Activated CD8-positive, alpha-beta T cell treated with anti-CD3 and anti-CD28 coated beads, Interleukin-2, amount 10 ng/mL, durations not matched to agents 7 days and 5 days (primary cell): Measurements from ENCODE around the gene VEGFD. TPM values are rescaled to one million over a fixed set of nuclear protein-coding genes. Genes with fewer than 3 reads are reported as not detected.

ENCODE experiments used
- ATAC-seq: fragments of 150-1000 bp; cut with Tn5 transposase; one replicate; pipeline ENCODE4 v1.10.0; 2021; ENCODE audit warnings: moderate library complexity
- CTCF ChIA-PET: fragments of 350-600 bp; sonication (Branson Sonifier 250); formaldehyde crosslinking; loops from one replicate; lab custom pipeline; 2021; ENCODE audit warnings: antibody characterized with exemption; lab: Charles Lee
- POLR2A ChIA-PET: fragments of 350-600 bp; sonication (Branson Sonifier 250); formaldehyde crosslinking; loops from one replicate; lab custom pipeline; 2021; ENCODE audit warnings: antibody characterized with exemption; lab: Charles Lee
- DNase-seq: peaks from one replicate; pipeline ENCODE4 v3.0.0-alpha.2; 2020
- H3K27ac Mint-ChIP-seq: one replicate; pipeline ENCODE4 v1.8.0; 2021; ENCODE audit warnings: mild to moderate bottlenecking, mixed read lengths
- H3K27me3 Mint-ChIP-seq: one replicate; pipeline ENCODE4 v1.8.0; 2021; ENCODE audit warnings: low read depth, mixed read lengths
- H3K36me3 Mint-ChIP-seq: one replicate; pipeline ENCODE4 v1.8.0; 2021; ENCODE audit warnings: low read depth, mixed read lengths
- H3K4me1 Mint-ChIP-seq: one replicate; pipeline ENCODE4 v1.8.0; 2021; ENCODE audit warnings: low read depth, mixed read lengths
- H3K4me3 Mint-ChIP-seq: one replicate; pipeline ENCODE4 v1.8.0; 2021; ENCODE audit warnings: mild to moderate bottlenecking, mixed read lengths
- H3K9me3 Mint-ChIP-seq: one replicate; pipeline ENCODE4 v1.8.0; 2022; ENCODE audit warnings: mixed read lengths; ENCODE audit not compliant: insufficient read depth
- total RNA-seq, 2 experiments: library from RNA; stranded (reverse); gene quantifications; one replicate each; pipeline ENCODE4 v1.2.3, GENCODE V29; 2021

VEGFD gene, protein sequence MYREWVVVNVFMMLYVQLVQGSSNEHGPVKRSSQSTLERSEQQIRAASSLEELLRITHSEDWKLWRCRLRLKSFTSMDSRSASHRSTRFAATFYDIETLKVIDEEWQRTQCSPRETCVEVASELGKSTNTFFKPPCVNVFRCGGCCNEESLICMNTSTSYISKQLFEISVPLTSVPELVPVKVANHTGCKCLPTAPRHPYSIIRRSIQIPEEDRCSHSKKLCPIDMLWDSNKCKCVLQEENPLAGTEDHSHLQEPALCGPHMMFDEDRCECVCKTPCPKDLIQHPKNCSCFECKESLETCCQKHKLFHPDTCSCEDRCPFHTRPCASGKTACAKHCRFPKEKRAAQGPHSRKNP
- not detected for total RNA-seq

DNA sequence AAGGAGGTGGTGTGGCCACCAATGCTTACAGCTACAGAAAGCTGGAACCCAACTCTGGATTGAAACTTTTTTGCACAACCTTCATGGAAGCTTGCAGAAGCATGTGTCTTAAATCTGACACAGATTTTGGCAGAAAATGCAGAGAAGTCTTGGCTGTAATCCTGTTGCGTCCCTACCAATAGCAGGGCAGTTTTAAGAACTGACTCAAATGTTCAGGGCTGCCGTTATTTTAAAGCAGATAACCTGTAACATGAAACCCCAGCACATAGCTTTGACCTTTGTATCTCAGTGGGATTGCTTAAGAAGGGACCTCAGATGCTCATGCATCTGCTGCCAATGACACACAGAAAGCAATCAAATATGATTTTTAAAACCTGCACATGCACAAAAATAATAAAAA lies at the start of gene VEGFD:
TSS of gene VEGFD (minus strand) at position 110 of the 400 bp plus-strand sequence. CDS start 467 bp downstream, outside the sequence.
- Mint-ChIP-seq H3K36me3 (no peaks in the 10 kb centered on the region), H3K4me1 (no peaks in the 10 kb centered on the region), H3K27me3 (no peaks in the 10 kb centered on the region), H3K27ac (no peak within 1 kb of the TSS), H3K4me3 (no peak within 1 kb of the TSS), H3K9me3 (no peaks in the 10 kb centered on the region)
- CTCF ChIA-PET, result no interaction called here
- POLR2A ChIA-PET, result no interaction called here
- ATAC-seq (no peak), DNase-seq (no peak)

- H3K4me3 Mint-ChIP-seq, result no peak overlapping the region
- peaks cover 8% of the 10 kb centered on the region for H3K27me3 Mint-ChIP-seq
- H3K27ac Mint-ChIP-seq, result no peak overlapping the region
- no peaks in the 10 kb centered on the region for H3K4me1 Mint-ChIP-seq
- no peaks in the 10 kb centered on the region for H3K36me3 Mint-ChIP-seq
- no peaks in the 10 kb centered on the region for H3K9me3 Mint-ChIP-seq
- ATAC-seq (no peak), DNase-seq (no peak)
- ChIA-PET POLR2A (no interaction called here), CTCF (no interaction called here)
Observed at GRCh38 chrX:15430584-15430983, 46.4 kb upstream of the VEGFD start.

GRCh38 chrX:15430076-15430475 lies 45.9 kb upstream of the VEGFD start:
- H3K9me3 Mint-ChIP-seq, result no peaks in the 10 kb centered on the region
- peaks cover 8% of the 10 kb centered on the region for H3K27me3 Mint-ChIP-seq
- H3K36me3 Mint-ChIP-seq, result no peaks in the 10 kb centered on the region
- H3K4me3 Mint-ChIP-seq, result no peak overlapping the region
- no peak overlapping the region for H3K27ac Mint-ChIP-seq
- CTCF ChIA-PET, result no interaction called here
- DNase-seq (no peak), ATAC-seq (no peak)
- no peaks in the 10 kb centered on the region for H3K4me1 Mint-ChIP-seq
- POLR2A ChIA-PET, result no interaction called here

DNA sequence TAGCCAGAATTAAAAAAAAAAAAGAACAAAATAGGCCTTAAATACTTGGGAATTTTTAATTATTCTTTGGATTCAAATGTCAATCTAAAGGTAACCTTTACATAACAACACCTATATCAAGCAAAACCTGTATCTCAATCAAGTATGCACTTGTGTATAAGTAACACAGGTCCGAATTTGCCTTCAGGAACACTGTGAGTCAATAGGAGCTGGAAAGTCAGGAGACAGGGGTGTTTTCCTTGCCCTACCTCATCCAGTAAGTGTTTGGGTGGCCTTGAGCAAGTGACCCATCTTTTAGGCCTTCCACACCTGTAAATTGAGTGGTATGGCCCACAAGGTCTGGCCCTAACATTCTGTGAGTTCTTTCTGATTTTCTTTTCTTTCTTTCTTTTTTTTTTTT lies 40.8 kb upstream of the VEGFD start:
- ChIA-PET POLR2A (no interaction called here), CTCF (no interaction called here)
- no peaks in the 10 kb centered on the region for H3K27me3 Mint-ChIP-seq
- no peak overlapping the region for H3K27ac Mint-ChIP-seq
- no peaks in the 10 kb centered on the region for H3K4me1 Mint-ChIP-seq
- H3K4me3 Mint-ChIP-seq, result no peak overlapping the region
- DNase-seq, result no peak
- no peaks in the 10 kb centered on the region for H3K36me3 Mint-ChIP-seq
- no peak for ATAC-seq
- no peaks in the 10 kb centered on the region for H3K9me3 Mint-ChIP-seq

GRCh38 chrX:15418707-15419181 lies 34.5 kb upstream of the VEGFD start:
- ATAC-seq (no peak), DNase-seq (no peak)
- Mint-ChIP-seq H3K4me1 (no peaks in the 10 kb centered on the region), H3K9me3 (no peaks in the 10 kb centered on the region), H3K27me3 (no peaks in the 10 kb centered on the region), H3K4me3 (no peak overlapping the region), H3K27ac (no peak overlapping the region), H3K36me3 (no peaks in the 10 kb centered on the region)
- CTCF ChIA-PET, result no interaction called here
- POLR2A ChIA-PET, result no interaction called here

DNA sequence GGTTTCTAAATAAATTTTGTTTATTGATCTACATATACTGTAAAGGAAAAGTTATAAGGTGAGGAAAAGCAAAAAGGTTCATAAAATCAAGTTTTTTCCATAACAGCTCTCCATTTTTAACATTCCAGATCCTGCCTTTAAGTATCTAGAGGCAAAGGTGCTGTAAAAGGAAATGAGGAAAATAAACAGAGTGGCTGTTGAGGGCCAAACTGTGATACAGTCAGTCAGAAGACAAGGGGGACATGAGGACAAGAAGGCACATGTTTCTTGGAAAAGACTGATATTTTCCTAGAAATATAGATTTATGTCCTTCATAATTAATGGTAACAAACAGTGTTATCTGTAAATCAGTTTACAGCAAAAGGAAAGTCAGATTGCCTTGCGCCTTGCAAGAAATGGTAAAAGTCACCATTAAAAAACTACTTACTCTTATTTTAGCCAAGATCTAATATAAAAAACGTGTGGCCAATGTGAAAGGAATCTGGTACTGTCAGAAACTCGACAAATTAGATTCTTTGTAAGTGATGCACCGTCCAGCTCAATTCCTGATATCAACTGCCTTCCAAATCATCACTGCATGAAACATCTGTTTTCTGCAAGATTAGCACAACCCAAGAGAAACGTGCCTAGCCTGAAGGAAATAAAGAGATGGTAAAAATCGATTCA lies 34.0 kb upstream of the VEGFD start:
- Mint-ChIP-seq H3K4me3 (no peak overlapping the region), H3K27ac (no peak overlapping the region), H3K4me1 (no peaks in the 10 kb centered on the region), H3K9me3 (no peaks in the 10 kb centered on the region), H3K27me3 (no peaks in the 10 kb centered on the region), H3K36me3 (no peaks in the 10 kb centered on the region)
- DNase-seq (no peak), ATAC-seq (no peak)
- ChIA-PET CTCF (no interaction called here), POLR2A (no interaction called here)

DNA sequence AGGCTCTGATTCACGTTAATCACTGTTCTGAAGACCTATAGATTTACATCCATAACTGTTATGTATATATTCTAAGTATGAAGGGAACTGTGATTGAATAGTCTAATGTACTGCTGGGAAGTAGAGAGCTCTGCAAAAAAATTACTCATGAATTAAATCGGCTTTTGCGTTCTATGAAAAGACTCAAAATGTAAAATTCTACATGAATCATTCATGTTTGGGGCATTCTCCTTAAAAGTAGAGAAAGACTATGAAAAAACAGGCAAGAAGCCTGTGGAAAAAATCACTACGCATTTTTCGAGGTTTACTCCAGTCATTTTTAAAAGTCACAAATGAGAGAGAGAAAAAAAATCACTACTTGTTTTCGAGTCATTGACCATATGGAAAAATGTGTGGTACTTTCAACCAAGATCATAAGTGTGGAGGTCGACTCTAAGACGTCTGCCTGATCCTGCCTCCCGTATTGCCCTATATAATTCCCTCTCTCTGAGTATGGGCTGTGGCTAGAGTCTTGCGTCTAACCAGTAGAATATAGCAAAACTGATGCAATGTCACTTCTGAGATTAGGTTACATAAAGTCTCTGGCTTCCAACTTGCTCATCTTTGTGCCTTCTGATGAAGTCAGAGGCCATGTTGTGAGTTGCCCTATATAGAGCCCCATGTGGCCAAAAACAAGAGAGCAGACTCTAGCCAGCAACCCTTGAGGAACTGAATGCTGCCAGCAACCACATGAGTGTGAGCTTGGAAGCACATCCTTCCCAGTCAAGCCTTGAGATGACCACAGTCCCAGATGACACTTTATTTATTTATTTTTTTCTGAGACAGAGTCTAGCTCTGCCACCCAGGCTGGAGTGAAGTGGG lies 32.1 kb upstream of the VEGFD start:
- no peak for ATAC-seq

GRCh38 chrX:15413101-15413500 lies 28.9 kb upstream of the VEGFD start:
- ChIA-PET CTCF (no interaction called here), POLR2A (no interaction called here)
- Mint-ChIP-seq H3K36me3 (no peaks in the 10 kb centered on the region), H3K4me3 (no peak overlapping the region), H3K9me3 (no peaks in the 10 kb centered on the region), H3K27ac (no peak overlapping the region), H3K27me3 (no peaks in the 10 kb centered on the region), H3K4me1 (no peaks in the 10 kb centered on the region)
- DNase-seq, result no peak
- no peak for ATAC-seq

More for the DNA sequence above, 32.1 kb upstream of the VEGFD start:
- H3K4me3 Mint-ChIP-seq, result no peak overlapping the region
- no peak for DNase-seq
- ChIA-PET POLR2A (no interaction called here), CTCF (no interaction called here)
- H3K27ac Mint-ChIP-seq, result no peak overlapping the region
- H3K27me3 Mint-ChIP-seq, result no peaks in the 10 kb centered on the region
- no peaks in the 10 kb centered on the region for H3K36me3 Mint-ChIP-seq
- no peaks in the 10 kb centered on the region for H3K9me3 Mint-ChIP-seq
- no peaks in the 10 kb centered on the region for H3K4me1 Mint-ChIP-seq

- no peaks in the 10 kb centered on the region for H3K27me3 Mint-ChIP-seq
- no peaks in the 10 kb centered on the region for H3K4me1 Mint-ChIP-seq
- no peak overlapping the region for H3K27ac Mint-ChIP-seq
- CTCF ChIA-PET, result no interaction called here
- H3K36me3 Mint-ChIP-seq, result no peaks in the 10 kb centered on the region
- ATAC-seq (no peak), DNase-seq (no peak)
- no peak overlapping the region for H3K4me3 Mint-ChIP-seq
- H3K9me3 Mint-ChIP-seq, result no peaks in the 10 kb centered on the region
- POLR2A ChIA-PET, result no interaction called here
Observed at GRCh38 chrX:15410947-15411346, 26.7 kb upstream of the VEGFD start.

DNA sequence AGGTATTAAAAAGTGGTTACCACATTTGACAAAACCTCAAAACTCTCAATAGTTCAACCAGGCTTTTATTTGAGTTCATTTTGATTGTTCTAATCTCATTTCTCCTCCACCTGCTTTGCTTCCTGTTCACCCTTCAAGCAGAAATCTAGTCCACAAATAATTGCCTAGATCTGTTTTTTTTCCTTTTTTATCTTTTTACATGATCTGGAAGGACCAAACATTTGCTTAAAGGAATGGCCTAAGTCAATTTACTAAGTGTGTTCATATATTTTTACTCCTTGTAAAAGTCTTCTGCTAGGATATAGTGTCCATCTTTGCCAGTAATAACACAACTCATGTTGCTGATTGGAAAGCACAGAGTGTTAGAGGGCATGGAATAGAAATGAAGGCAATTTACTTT lies 26.2 kb upstream of the VEGFD start:
- no peak for DNase-seq
- no peak for ATAC-seq
- Mint-ChIP-seq H3K36me3 (no peaks in the 10 kb centered on the region), H3K4me1 (no peaks in the 10 kb centered on the region), H3K27me3 (no peaks in the 10 kb centered on the region), H3K9me3 (no peaks in the 10 kb centered on the region), H3K4me3 (no peak overlapping the region), H3K27ac (no peak overlapping the region)
- ChIA-PET CTCF (no interaction called here), POLR2A (no interaction called here)

DNA sequence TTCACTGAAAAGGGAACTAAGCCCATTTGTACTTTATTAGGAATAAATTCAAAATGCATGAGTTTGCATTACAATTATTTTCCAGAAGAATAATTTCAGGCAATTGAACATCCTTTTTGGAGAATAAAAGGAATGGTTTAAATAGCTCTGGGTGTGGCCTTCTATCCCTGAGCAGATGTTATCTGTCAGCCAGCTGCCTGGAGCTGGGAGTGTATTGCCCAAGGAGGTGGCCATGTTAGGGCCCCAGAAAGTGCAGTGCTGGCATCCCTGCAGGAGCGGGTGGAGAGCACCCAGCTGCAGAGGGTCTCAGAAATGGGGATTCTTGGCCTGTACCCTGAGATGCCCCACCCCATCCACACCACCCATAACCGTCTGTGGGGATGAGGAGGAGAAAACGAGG lies 21.6 kb upstream of the VEGFD start:
- ChIA-PET POLR2A (no interaction called here), CTCF (interaction anchor here (0.6 kb wide), 1 partner anchor 63 kb away, joined by 3 read pairs; no protein-coding TSS in a partner anchor)
- no peak overlapping the region for H3K27ac Mint-ChIP-seq
- no peaks in the 10 kb centered on the region for H3K9me3 Mint-ChIP-seq
- no peak for ATAC-seq
- no peak for DNase-seq
- no peaks in the 10 kb centered on the region for H3K27me3 Mint-ChIP-seq
- H3K4me3 Mint-ChIP-seq, result no peak overlapping the region
- no peaks in the 10 kb centered on the region for H3K36me3 Mint-ChIP-seq
- no peaks in the 10 kb centered on the region for H3K4me1 Mint-ChIP-seq
